DND-41 (cell line): ENCODE data around the gene FSCN2.

Experiments used
- ATAC-seq: fragments of 200-7000 bp; cut with Tn5 transposase; 3 replicates; pipeline ENCODE4 v1.9.1; 2021; ENCODE audit warnings: low read depth; ENCODE audit not compliant: insufficient read depth
- DNase-seq: peaks from one replicate; pipeline ENCODE4 v3.0.0-alpha.2; 2020
- H2AFZ ChIP-seq: 2 replicates; pipeline ENCODE4 v1.6.0; 2012; ENCODE audit warnings: low read depth, low read length
- H3K27ac ChIP-seq: 2 replicates; pipeline ENCODE4 v1.5.1; 2012; ENCODE audit warnings: low read length, inconsistent platforms
- H3K27me3 ChIP-seq: fragments of 200-600 bp; sonication (generic); 2 replicates; pipeline ENCODE4 v1.6.0; 2012; ENCODE audit warnings: low read length, mild to moderate bottlenecking, inconsistent platforms; ENCODE audit not compliant: insufficient read depth, poor library complexity
- H3K36me3 ChIP-seq: 2 replicates; pipeline ENCODE4 v1.5.1; 2012; ENCODE audit warnings: low read length, inconsistent platforms; ENCODE audit not compliant: insufficient read depth
- H3K4me1 ChIP-seq: 2 replicates; pipeline ENCODE4 v1.5.1; 2012; ENCODE audit warnings: mild to moderate bottlenecking, low read length; ENCODE audit not compliant: insufficient read depth
- H3K4me2 ChIP-seq: 2 replicates; pipeline ENCODE4 v1.6.0; 2012; ENCODE audit warnings: mild to moderate bottlenecking, moderate library complexity, low read length, inconsistent platforms; ENCODE audit not compliant: insufficient read depth
- H3K4me3 ChIP-seq, 2 experiments: fragments of 200-600 bp in 1 of 2; shearing (Covaris generic) in 1 of 2; 2 replicates each; pipeline ENCODE4 v1.5.1; 2012 to 2016; ENCODE audit warnings: inconsistent platforms in 2 of 2, low read length in 2 of 2, mild to moderate bottlenecking in 2 of 2, low read depth in 1 of 2, moderate library complexity in 1 of 2
- H3K79me2 ChIP-seq: 2 replicates; pipeline ENCODE4 v1.6.0; 2012; ENCODE audit warnings: low read length, inconsistent platforms; ENCODE audit not compliant: insufficient read depth
- H3K9ac ChIP-seq: 2 replicates; pipeline ENCODE4 v1.6.0; 2012; ENCODE audit warnings: low read depth, mild to moderate bottlenecking, inconsistent platforms, low read length, moderate library complexity
- H3K9me3 ChIP-seq: 2 replicates; pipeline ENCODE4 v1.5.1; 2012; ENCODE audit warnings: low read length, moderate library complexity, mild to moderate bottlenecking, inconsistent platforms; ENCODE audit not compliant: insufficient read depth, severe bottlenecking
- H4K20me1 ChIP-seq: 2 replicates; pipeline ENCODE4 v1.6.0; 2012; ENCODE audit warnings: low read length; ENCODE audit not compliant: insufficient read depth
- CTCF ChIP-seq: IDR thresholded peaks from 2 replicates; pipeline ENCODE4 v1.5.1; 2012; ENCODE audit warnings: borderline replicate concordance, low read length, moderate library complexity, mild to moderate bottlenecking; ENCODE audit not compliant: poor library complexity, severe bottlenecking; ENCODE audit errors: extremely low read depth
- EZH2 ChIP-seq: IDR thresholded peaks from 3 replicates; pipeline ENCODE4 v1.6.1; 2012; ENCODE audit warnings: borderline replicate concordance, low read depth, mild to moderate bottlenecking, moderate library complexity, low read length, inconsistent platforms; ENCODE audit not compliant: severe bottlenecking

FSCN2 gene

GRCh38 chr17:81515530-81516041, 12.6 kb upstream of the FSCN2 start:
- Histone ChIP-seq H3K4me3 (peak overlapping the region; percentile 31 to 66; a peak in 3 of 4 replicates), H3K27me3 (no peaks in the 10 kb centered on the region), H3K4me2 (peak overlapping the region; percentile 73), H4K20me1 (peaks cover 46% of the 10 kb centered on the region), H3K9ac (peak overlapping the region; percentile 99), H3K27ac (peak overlapping the region; percentile 95), H3K4me1 (peaks cover 25% of the 10 kb centered on the region), H3K9me3 (no peaks in the 10 kb centered on the region), H3K79me2 (peaks cover 62% of the 10 kb centered on the region), H3K36me3 (peaks cover 19% of the 10 kb centered on the region), H2AFZ (no peak overlapping the region)
- ATAC-seq (no peak), DNase-seq (no peak)
- TF ChIP-seq EZH2 (no peak), CTCF (no peak)

GRCh38 chr17:81516439-81516838, 11.7 kb upstream of the FSCN2 start:
- Histone ChIP-seq H3K9ac (peak overlapping the region; percentile 99), H3K4me2 (peak overlapping the region; percentile 73), H3K27ac (no peak overlapping the region)

GRCh38 chr17:81517009-81517338, 11.2 kb upstream of the FSCN2 start:
- no peak overlapping the region for H2AFZ ChIP-seq
- H3K27ac ChIP-seq: no peak overlapping the region
- TF ChIP-seq EZH2: no peak
- TF ChIP-seq CTCF: no peak
- no peaks in the 10 kb centered on the region for H3K27me3 ChIP-seq
- H3K36me3 ChIP-seq: peaks cover 6% of the 10 kb centered on the region
- ATAC-seq: no peak
- no peak for DNase-seq
- peaks cover 23% of the 10 kb centered on the region for H3K4me1 ChIP-seq
- H4K20me1 ChIP-seq: peaks cover 33% of the 10 kb centered on the region
- peak overlapping the region; percentile 73; the same call in 1 of the 2 replicates for H3K4me2 ChIP-seq
- H3K9ac ChIP-seq: peak overlapping the region; percentile 99; the same call in 1 of the 2 replicates
- H3K79me2 ChIP-seq: peaks cover 48% of the 10 kb centered on the region
- no peak overlapping the region for H3K4me3 ChIP-seq
- no peaks in the 10 kb centered on the region for H3K9me3 ChIP-seq

More at GRCh38 chr17:81516439-81516838, 11.7 kb upstream of the FSCN2 start:
- H3K27me3 ChIP-seq: no peaks in the 10 kb centered on the region
- H3K9me3 ChIP-seq: no peaks in the 10 kb centered on the region
- peaks cover 54% of the 10 kb centered on the region for H3K79me2 ChIP-seq
- ATAC-seq (no peak), DNase-seq (no peak)
- TF ChIP-seq CTCF (no peak), EZH2 (no peak)
- H4K20me1 ChIP-seq: peaks cover 38% of the 10 kb centered on the region
- H3K4me1 ChIP-seq: peaks cover 23% of the 10 kb centered on the region
- no peak overlapping the region for H2AFZ ChIP-seq
- peak overlapping the region in 1 of 2 experiments; percentile 66; a peak in 2 of 4 replicates for H3K4me3 ChIP-seq
- peaks cover 11% of the 10 kb centered on the region for H3K36me3 ChIP-seq
